IMR-90 (cell line): ENCODE measurements around the gene SYNPO2. TPM values are rescaled to one million over a fixed set of nuclear protein-coding genes. Genes with fewer than 3 reads are reported as not detected.
A peak's percentile ranks its signal among the peaks of the same experiment; 100 is the strongest.

Source experiments
- ATAC-seq: fragments of 200-7000 bp; cut with Tn5 transposase; 2 replicates; pipeline ENCODE4 v1.9.1; 2020; ENCODE audit warnings: low read depth, mild to moderate bottlenecking, moderate library complexity
- BruUV-seq: library from RNA; stranded (reverse); fragments of 400-500 nt; replicated peaks from 2 replicates; lab custom pipeline; 2021; lab: Mats Ljungman, UMichigan
- CTCF ChIA-PET: fragments of 300-600 bp; formaldehyde crosslinking; extraction: SDS; loops from one replicate; lab custom pipeline; 2021; ENCODE audit warnings: antibody characterized with exemption; lab: Yijun Ruan, JAX
- POLR2A ChIA-PET: fragments of 300-600 bp; sonication (Branson Sonifier 250); formaldehyde crosslinking; loops from one replicate; lab custom pipeline; 2022; ENCODE audit warnings: antibody characterized with exemption; ENCODE audit not compliant: unreplicated experiment; lab: Charles Lee
- DNase-seq: peaks from one replicate; pipeline ENCODE4 v3.0.0; 2013
- H2AFZ ChIP-seq: replicated peaks from 2 replicates; pipeline ENCODE3; 2013; ENCODE audit warnings: low read length, mild to moderate bottlenecking; ENCODE audit not compliant: poor library complexity
- H2AK5ac ChIP-seq: 2 replicates; pipeline ENCODE4 v1.6.1; 2013; ENCODE audit warnings: low read depth, low read length, inconsistent platforms
- H2AK9ac ChIP-seq: replicated peaks from 2 replicates; pipeline ENCODE3; 2013; ENCODE audit warnings: mild to moderate bottlenecking, low read depth, low read length, moderate library complexity; ENCODE audit not compliant: poor library complexity
- H2BK120ac ChIP-seq: 2 replicates; pipeline ENCODE4 v1.6.1; 2013; ENCODE audit warnings: low read depth, low read length, inconsistent platforms
- H2BK15ac ChIP-seq: 3 replicates; pipeline ENCODE4 v1.6.1; 2013; ENCODE audit warnings: low read depth, low read length, inconsistent platforms
- H2BK20ac ChIP-seq: 2 replicates; pipeline ENCODE4 v1.6.1; 2013; ENCODE audit warnings: low read depth, mild to moderate bottlenecking, inconsistent platforms, low read length, moderate library complexity
- H2BK5ac ChIP-seq: 2 replicates; pipeline ENCODE4 v1.6.1; 2013; ENCODE audit warnings: mild to moderate bottlenecking, low read depth, low read length, inconsistent platforms; ENCODE audit not compliant: poor library complexity, severe bottlenecking
- H3K14ac ChIP-seq: replicated peaks from 2 replicates; pipeline ENCODE4 v1.6.1; 2013; ENCODE audit warnings: low read depth, low read length, inconsistent platforms
- H3K18ac ChIP-seq: 2 replicates; pipeline ENCODE4 v1.6.1; 2013; ENCODE audit warnings: low read depth, low read length, control low read depth
- H3K23ac ChIP-seq: 2 replicates; pipeline ENCODE4 v1.6.1; 2013; ENCODE audit warnings: low read depth, low read length, inconsistent platforms
- H3K27ac ChIP-seq: 2 replicates; pipeline ENCODE4 v1.5.1; 2013; ENCODE audit warnings: mild to moderate bottlenecking, control low read depth, low read length; ENCODE audit not compliant: insufficient read depth
- H3K27me3 ChIP-seq: 2 replicates; pipeline ENCODE4 v1.6.1; 2013; ENCODE audit warnings: low read length; ENCODE audit not compliant: control insufficient read depth, insufficient read depth
- H3K36me3 ChIP-seq: 2 replicates; pipeline ENCODE4 v1.6.1; 2013; ENCODE audit warnings: low read length, mixed read lengths; ENCODE audit not compliant: control insufficient read depth, insufficient read depth
- H3K4ac ChIP-seq: 2 replicates; pipeline ENCODE4 v1.6.1; 2013; ENCODE audit warnings: low read depth, low read length, inconsistent platforms
- H3K4me1 ChIP-seq: 2 replicates; pipeline ENCODE4 v1.6.1; 2013; ENCODE audit warnings: low read length, mixed read lengths; ENCODE audit not compliant: control insufficient read depth, insufficient read depth
- H3K4me2 ChIP-seq: 2 replicates; pipeline ENCODE4 v1.6.1; 2013; ENCODE audit warnings: low read depth, mild to moderate bottlenecking, control low read depth, low read length, moderate library complexity
- H3K4me3 ChIP-seq: 2 replicates; pipeline ENCODE4 v1.5.1; 2013; ENCODE audit warnings: low read depth, mild to moderate bottlenecking, control low read depth, low read length, moderate library complexity; ENCODE audit not compliant: insufficient read depth
- H3K56ac ChIP-seq: 2 replicates; pipeline ENCODE4 v1.6.1; 2013; ENCODE audit warnings: low read length, inconsistent platforms; ENCODE audit not compliant: insufficient read depth; ENCODE audit errors: extremely low read depth
- H3K79me1 ChIP-seq, 2 experiments: 2 replicates each; pipeline ENCODE4 v1.6.1; 2013; ENCODE audit warnings: low read length in 2 of 2, inconsistent platforms in 1 of 2, low read depth in 1 of 2
- H3K9ac ChIP-seq: 2 replicates; pipeline ENCODE4 v1.6.1; 2013; ENCODE audit warnings: low read depth, low read length, control low read depth
- H3K9me1 ChIP-seq: 2 replicates; pipeline ENCODE4 v1.6.1; 2013; ENCODE audit warnings: low read length, inconsistent platforms; ENCODE audit not compliant: insufficient read depth
- H3K9me3 ChIP-seq: 2 replicates; pipeline ENCODE4 v1.6.1; 2013; ENCODE audit warnings: low read length; ENCODE audit not compliant: control insufficient read depth, insufficient read depth
- H4K20me1 ChIP-seq: 2 replicates; pipeline ENCODE4 v1.6.1; 2013; ENCODE audit warnings: low read length, inconsistent platforms; ENCODE audit not compliant: insufficient read depth
- H4K5ac ChIP-seq: 2 replicates; pipeline ENCODE4 v1.6.1; 2013; ENCODE audit warnings: mild to moderate bottlenecking, low read depth, low read length, control low read depth
- H4K8ac ChIP-seq, 2 experiments: 2 replicates each; pipeline ENCODE4 v1.6.1; 2013; ENCODE audit warnings: low read depth in 2 of 2, low read length in 2 of 2, control low read depth in 1 of 2, inconsistent platforms in 1 of 2
- H4K91ac ChIP-seq: 2 replicates; pipeline ENCODE4 v1.6.1; 2013; ENCODE audit warnings: low read depth, low read length, inconsistent platforms; ENCODE audit not compliant: insufficient read depth
- BHLHE40 ChIP-seq: fragments of 150-350 bp; IDR thresholded peaks from 2 replicates; pipeline ENCODE4 v1.6.1; 2016; ENCODE audit warnings: mild to moderate bottlenecking, low read depth, low read length
- MXI1 ChIP-seq: IDR thresholded peaks from 2 replicates; pipeline ENCODE4 v1.6.1; 2012; ENCODE audit warnings: low read depth, mild to moderate bottlenecking, low read length, moderate library complexity, borderline replicate concordance
- POLR2A ChIP-seq: IDR thresholded peaks from 2 replicates; pipeline ENCODE4 v1.6.1; 2012; ENCODE audit warnings: mild to moderate bottlenecking, low read depth, low read length
- WGBS, 2 experiments: methylation state at CpG; one replicate each; pipeline versions ENCODE4 v1.1.5 to v1.1.7; 2013; ENCODE audit warnings: missing lambda C conversion rate in 2 of 2; ENCODE audit not compliant: insufficient read length in 1 of 2; ENCODE audit errors: extremely low coverage in 2 of 2; 5-methylcytosine and 5-hydroxymethylcytosine counted together
- dilution Hi-C: fragments of 300-500 bp; cut with HindIII; formaldehyde crosslinking; loops from one replicate; pipeline ENCODE4 v1.14.3; 2018; ENCODE audit warnings: low sequenced_read_pairs; ENCODE audit not compliant: unreplicated experiment
- in situ Hi-C: fragments of 300-500 bp; cut with MboI; formaldehyde crosslinking; loops from 3 replicates; pipeline ENCODE4 v1.14.3; 2019; ENCODE audit warnings: low sequenced_read_pairs, inconsistent platforms, mixed read lengths
- intact Hi-C: fragments of 100-400 bp; cut with micrococcal nuclease; formaldehyde crosslinking; loops from 2 replicates; pipeline ENCODE4 v1.10.0; 2022
- polyA plus RNA-seq, 3 experiments: library from polyadenylated mRNA; depleted of rRNA; stranded (reverse); fragments of >200 nt; gene quantifications; 2 replicates each; pipeline ENCODE4 v1.2.3, GENCODE V29; 2012; ENCODE audit warnings: low replicate concordance in 1 of 3
- total RNA-seq: library from RNA; depleted of rRNA; stranded (reverse); fragments of >200 nt; gene quantifications from 2 replicates; pipeline ENCODE4 v1.2.3, GENCODE V29; 2012

SYNPO2 gene
- total and polyA plus RNA-seq, 2 of the 4 experiments (the other 2 are of a cell fraction), result 0.99 to 1.8 TPM

GRCh38 chr4:119049342-119049741 is 160.7 kb downstream of the SYNPO2 start:
- no peaks in the 10 kb centered on the region for H4K20me1 ChIP-seq
- peak overlapping the region in 1 of 2 experiments; percentile 28; a peak in 2 of 4 replicates for H4K8ac ChIP-seq
- ATAC-seq (peak; percentile 69), DNase-seq (peak; percentile 71)
- H2BK15ac ChIP-seq, result no peak overlapping the region; the same call in 2 of the 3 replicates
- WGBS, 2 experiments, result no CpG with 5 or more reads among the region's 2 CpGs
- no peaks in the 10 kb centered on the region for H3K9me3 ChIP-seq
- peak overlapping the region; percentile 72 for H2BK5ac ChIP-seq
- no peak overlapping the region for H4K5ac ChIP-seq
- dilution Hi-C loops, result no loop called here
- 0 out of 2 replicates have a peak overlapping the region, but pooled peaks have one; percentile 1 for H3K23ac ChIP-seq
- 0 out of 4 replicates have a peak, but pooled peaks cover 0 to 3% of the 10 kb centered on the region in 2 experiments for H3K79me1 ChIP-seq
- H3K4me2 ChIP-seq, result peak overlapping the region; percentile 67
- peaks cover 11% of the 10 kb centered on the region for H3K9me1 ChIP-seq
- no peaks in the 10 kb centered on the region for H3K27me3 ChIP-seq
- intact Hi-C loops, result no loop called here
- in situ Hi-C loops, result loop anchor here (10.0 kb wide), 1 partner anchor 165 kb away; the partner anchor contains the start of gene USP53
- H2BK120ac ChIP-seq, result peak overlapping the region; percentile 21
- no TSS peak for BruUV-seq
- POLR2A ChIA-PET, result no interaction called here
- no peak overlapping the region for H3K4me3 ChIP-seq
- no peak for TF ChIP-seq MXI1
- no peak for TF ChIP-seq POLR2A
- TF ChIP-seq BHLHE40, result no peak
- H2AK9ac ChIP-seq, result no peak overlapping the region
- no peak overlapping the region for H3K9ac ChIP-seq
- H3K4ac ChIP-seq, result peak overlapping the region; percentile 22
- peak overlapping the region; percentile 73 for H3K27ac ChIP-seq
- H3K18ac ChIP-seq, result no peak overlapping the region
- H3K56ac ChIP-seq, result no peak overlapping the region
- H3K14ac ChIP-seq, result no peak overlapping the region; the same call in 1 of the 2 replicates
- no peak overlapping the region for H2AFZ ChIP-seq
- peaks cover 18% of the 10 kb centered on the region for H3K4me1 ChIP-seq
- peak overlapping the region; percentile 69; the same call in 1 of the 2 replicates for H2BK20ac ChIP-seq
- peak overlapping the region; percentile 2; the same call in 1 of the 2 replicates for H2AK5ac ChIP-seq
- H3K36me3 ChIP-seq, result no peaks in the 10 kb centered on the region
- CTCF ChIA-PET, result interaction anchor here (0.6 kb wide), 1 partner anchor 8 kb away, joined by 3 read pairs; no protein-coding TSS in a partner anchor
- peak overlapping the region; percentile 9; the same call in 1 of the 2 replicates for H4K91ac ChIP-seq
